ENCODE data around the gene SNCAIP.
"Not testable (repeated sequence)": the region's sequence is repeated elsewhere in the genome, so short reads cannot be mapped to it uniquely, and the experiment has no call there.

SNCAIP gene

DNA sequence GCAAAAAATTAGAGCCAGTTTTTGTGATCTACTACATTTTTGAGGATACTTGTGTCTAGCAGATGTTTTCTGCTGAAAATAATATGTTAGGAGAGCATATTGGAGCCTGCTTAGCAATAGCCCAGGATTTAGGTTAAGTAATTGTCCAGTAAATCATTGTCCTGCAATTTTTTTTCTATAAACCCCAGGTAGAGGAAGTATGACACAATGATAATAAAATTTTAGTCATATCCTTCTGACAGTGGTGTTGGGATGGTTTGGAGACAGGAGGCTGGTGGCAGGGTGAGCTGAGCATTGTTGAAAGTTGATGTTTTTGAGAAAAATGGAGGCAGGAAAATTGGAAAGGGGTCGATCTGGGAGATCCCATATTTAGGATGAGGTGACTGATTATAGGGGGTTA is 3.5 kb downstream of the SNCAIP start:
- peak; percentile 11 for DNase-seq (ENCODE audit: low read depth)

DNA sequence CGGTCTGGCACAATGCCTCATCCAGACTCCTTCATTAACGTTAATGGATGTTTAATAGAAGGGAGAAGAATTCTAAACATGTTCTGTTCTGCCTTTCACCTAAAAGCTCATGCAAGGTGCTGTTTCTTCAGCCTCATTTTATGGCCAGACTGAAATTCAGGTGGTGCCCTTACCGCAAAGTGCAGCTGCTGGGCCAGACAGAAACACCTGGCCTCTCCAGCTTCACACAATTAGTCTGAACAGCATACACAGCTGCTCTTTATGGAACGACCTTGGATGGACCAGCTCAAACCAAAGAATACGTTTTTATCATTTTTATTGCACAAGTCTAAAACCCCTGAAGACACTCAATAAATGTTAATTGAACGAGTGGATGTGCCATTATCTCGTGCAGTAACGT is 4.6 kb downstream of the SNCAIP start:
- DNase-seq (ENCODE audit: low read depth) = no peak

GRCh38 chr5:122319897-122320296 is 7.9 kb downstream of the SNCAIP start:
- DNase-seq (ENCODE audit: low read depth) = no peak

- no peak for DNase-seq (ENCODE audit: low read depth)
Measured at GRCh38 chr5:122321921-122322320, 9.9 kb downstream of the SNCAIP start.

- no peak for DNase-seq (ENCODE audit: low read depth)
Measured at GRCh38 chr5:122322801-122323548, 10.9 kb downstream of the SNCAIP start.

- DNase-seq (ENCODE audit: low read depth) = no peak
Measured at GRCh38 chr5:122323738-122324137, 11.7 kb downstream of the SNCAIP start.

GRCh38 chr5:122327110-122327509 is 15.1 kb downstream of the SNCAIP start:
- DNase-seq (ENCODE audit: low read depth) = no peak

- DNase-seq (ENCODE audit: low read depth) = no peak
Measured at GRCh38 chr5:122330881-122331280, 18.8 kb downstream of the SNCAIP start.

DNA sequence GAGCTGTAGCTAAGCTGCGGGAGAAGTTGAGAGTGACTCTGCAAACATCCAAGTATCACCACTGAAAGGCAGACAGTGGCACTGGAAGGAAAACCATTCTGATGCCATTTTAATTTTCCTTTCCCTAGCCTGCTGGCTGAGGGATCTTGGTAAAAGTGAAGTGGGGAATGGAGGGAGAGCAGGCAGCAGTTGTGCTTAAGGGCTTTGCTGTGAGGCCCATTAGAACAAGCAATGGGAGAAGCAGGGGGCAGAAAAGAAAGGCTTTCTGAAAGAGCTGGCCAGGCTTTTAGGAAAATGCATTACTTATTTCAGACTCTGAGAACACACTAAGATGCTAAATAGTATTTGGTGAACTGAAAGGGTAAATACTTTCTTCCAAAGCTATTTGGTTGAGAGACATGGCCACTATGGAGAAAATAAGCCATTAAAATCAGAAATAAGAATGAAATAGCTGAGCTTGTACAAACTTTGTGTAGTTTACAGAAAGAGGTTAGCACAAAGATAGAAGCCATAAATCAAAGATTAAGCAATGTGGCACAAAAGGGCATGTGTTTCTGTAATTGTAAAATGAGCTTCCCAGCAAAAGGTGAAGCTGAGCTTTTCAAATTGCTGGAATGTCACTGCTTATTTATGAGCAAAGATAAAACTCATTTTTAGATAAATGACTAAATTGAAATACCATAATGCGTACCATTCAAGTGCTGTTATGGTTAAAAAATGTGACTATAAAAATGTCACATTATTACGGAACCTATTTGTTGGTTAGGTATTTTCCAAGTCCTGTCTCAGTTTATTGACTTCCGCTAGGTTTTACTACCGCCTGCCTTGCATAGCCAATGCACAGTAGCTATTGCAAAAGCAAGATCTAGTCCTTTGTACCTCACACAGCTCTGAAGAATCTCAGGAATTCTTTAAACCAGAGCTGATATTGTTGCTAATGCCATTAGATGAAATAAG is 20.8 kb downstream of the SNCAIP start:
- no peak for DNase-seq (ENCODE audit: low read depth)

GRCh38 chr5:122333564-122333963 is 21.5 kb downstream of the SNCAIP start:
- no peak for DNase-seq (ENCODE audit: low read depth)

- DNase-seq (ENCODE audit: low read depth) = no peak
Measured at GRCh38 chr5:122339591-122339990, 27.6 kb downstream of the SNCAIP start.

- DNase-seq (ENCODE audit: low read depth) = peak; percentile 20
Measured at GRCh38 chr5:122341087-122341486, 29.1 kb downstream of the SNCAIP start.

DNA sequence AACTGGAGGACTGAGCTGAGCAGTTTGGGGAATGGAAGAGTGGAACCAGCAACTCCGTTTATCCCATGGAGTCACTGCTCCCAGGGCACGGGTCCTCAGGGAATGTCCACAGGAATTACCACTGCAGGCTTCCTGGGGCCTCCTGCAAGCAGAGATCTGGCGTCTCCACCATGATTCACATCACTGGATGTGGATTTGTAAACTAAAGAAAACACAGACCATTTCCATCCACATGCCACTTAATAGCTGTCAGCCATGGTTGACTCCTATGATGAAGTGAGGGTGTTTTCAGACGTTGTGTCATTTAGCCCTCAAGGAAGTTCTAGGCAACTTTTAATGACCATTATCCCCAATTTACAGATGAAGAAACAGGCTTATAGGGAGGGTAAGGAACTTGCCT is 30.2 kb downstream of the SNCAIP start:
- peak; percentile 5 for DNase-seq (ENCODE audit: low read depth)

- DNase-seq (ENCODE audit: low read depth) = no peak
Measured at GRCh38 chr5:122346897-122347581, 35.0 kb downstream of the SNCAIP start.

DNA sequence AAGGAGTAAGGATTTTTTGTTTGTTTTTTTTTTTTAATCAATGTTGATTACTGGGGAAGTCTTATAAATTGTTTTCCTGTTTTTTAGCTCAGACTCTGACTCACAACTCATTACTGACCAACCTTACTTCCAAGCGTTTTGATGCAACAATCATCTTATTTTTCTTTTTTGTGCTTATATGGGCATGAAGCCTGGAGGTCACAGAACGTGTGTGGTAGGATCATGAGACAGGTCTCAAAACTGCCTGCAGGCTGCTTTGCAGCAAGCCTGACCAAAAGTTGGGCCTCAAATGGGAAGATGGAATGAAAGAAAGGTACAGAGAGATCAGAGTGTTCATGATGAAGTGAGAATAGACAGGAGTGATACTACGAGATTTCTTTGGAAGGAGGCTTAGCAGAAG is 38.5 kb downstream of the SNCAIP start:
- DNase-seq (ENCODE audit: low read depth) = no peak

- no peak for DNase-seq (ENCODE audit: low read depth)
Measured at GRCh38 chr5:122351416-122352157, 39.5 kb downstream of the SNCAIP start.

DNA sequence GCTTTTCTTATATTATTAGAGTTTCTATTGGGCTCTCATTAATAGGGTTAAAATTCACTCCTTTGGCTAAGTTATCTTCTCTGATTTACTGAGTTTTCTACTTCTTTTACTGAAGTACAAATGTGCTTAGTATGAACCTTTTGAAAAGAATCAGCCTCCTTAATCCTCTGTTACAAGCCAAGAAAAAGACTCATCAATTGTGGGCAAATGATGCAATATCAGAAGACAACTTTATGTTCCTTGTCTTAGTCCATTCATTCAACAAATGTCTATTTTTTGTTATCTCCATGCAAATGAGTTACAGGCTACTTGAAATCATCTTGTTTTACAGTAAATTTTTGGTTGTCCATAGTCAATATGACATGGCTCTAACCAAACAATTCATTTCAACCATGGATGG is 40.3 kb downstream of the SNCAIP start:
- no peak for DNase-seq (ENCODE audit: low read depth)

DNA sequence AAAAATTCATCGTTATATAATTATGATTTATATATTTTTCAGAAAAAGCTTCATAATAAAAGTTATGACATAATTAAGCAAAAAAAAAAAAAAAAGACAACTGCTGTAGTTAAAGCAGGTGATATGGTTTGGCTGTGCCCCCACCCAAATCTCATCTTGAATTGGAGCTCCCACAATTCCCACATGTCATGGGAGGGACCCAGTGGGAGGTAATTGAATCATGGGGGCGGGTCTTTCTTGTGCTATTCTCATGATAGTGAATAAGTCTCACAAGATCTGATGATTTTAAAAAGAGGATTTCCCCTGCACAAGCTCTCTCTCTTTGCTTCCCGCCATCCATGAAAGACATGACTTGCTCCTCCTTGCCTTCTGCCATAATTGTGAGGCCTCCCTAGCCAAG is 41.3 kb downstream of the SNCAIP start:
- DNase-seq (ENCODE audit: low read depth) = not testable (repeated sequence)

- DNase-seq (ENCODE audit: low read depth) = no peak
Measured at GRCh38 chr5:122354293-122354692, 42.3 kb downstream of the SNCAIP start.

GRCh38 chr5:122355324-122355723 is 43.3 kb downstream of the SNCAIP start:
- no peak for DNase-seq (ENCODE audit: low read depth)

DNA sequence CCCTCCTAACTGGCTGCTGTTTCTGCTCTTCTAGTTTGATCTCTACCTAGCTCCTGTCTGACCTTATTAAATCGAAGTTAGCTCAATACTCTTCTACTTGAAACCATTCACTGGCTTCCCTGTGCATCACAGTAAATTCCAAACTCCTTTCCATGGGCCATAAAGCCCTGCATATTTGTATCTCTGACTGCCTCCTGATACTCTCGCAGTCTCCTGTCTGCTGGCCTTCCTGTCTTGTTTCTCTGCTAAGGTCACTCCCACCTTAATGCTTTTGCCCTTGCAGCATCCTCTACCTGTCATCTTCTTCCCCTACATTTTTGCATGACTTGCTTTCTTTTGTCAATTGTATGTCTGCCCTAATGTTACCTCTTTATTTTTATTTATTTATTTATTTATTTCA is 44.8 kb downstream of the SNCAIP start:
- no peak for DNase-seq (ENCODE audit: low read depth)
